Measurements from ENCODE around the gene FBXO36.

- TF ChIP-seq CTCF (IDR thresholded peaks at IDR 0.05) (no peak), POLR2A (IDR thresholded peaks at IDR 0.05) (no peak)
These were observed 39.7 kb upstream of the FBXO36 start for GRCh38 chr2:229882583-229882982.

Data from esophagus squamous epithelium (tissue), 4 donors.